Retinal pigment epithelial cell (primary cell): ENCODE data around the gene VSIG10L.

ENCODE experiments used
- DNase-seq: peaks from one replicate; pipeline ENCODE4 v3.0.0-alpha.2; 2010; ENCODE audit warnings: low read depth
- H3K4me3 ChIP-seq: 2 replicates; pipeline ENCODE4 v1.5.1; 2011; ENCODE audit warnings: mild to moderate bottlenecking, low read length, control low read depth, moderate library complexity
- CTCF ChIP-seq: conservative IDR thresholded peaks from 2 replicates; pipeline ENCODE4 v1.5.1; 2011; ENCODE audit warnings: low read depth, low read length, control low read depth, inconsistent platforms

The VSIG10L gene

GRCh38 chr19:51364200-51365106 is 22.5 kb upstream of the VSIG10L start:
- TF ChIP-seq CTCF, result no peak
- no peak overlapping the region for H3K4me3 ChIP-seq
- DNase-seq, result no peak

- no peak for TF ChIP-seq CTCF
- no peak overlapping the region for H3K4me3 ChIP-seq
- DNase-seq, result no peak
These were observed 19.3 kb upstream of the VSIG10L start for GRCh38 chr19:51361239-51361638.

- H3K4me3 ChIP-seq, result no peak overlapping the region
- DNase-seq, result peak; percentile 88
- TF ChIP-seq CTCF, result no peak
These were observed 17.4 kb upstream of the VSIG10L start for GRCh38 chr19:51359294-51359693.

GRCh38 chr19:51357952-51358351 is 16.0 kb upstream of the VSIG10L start:
- TF ChIP-seq CTCF, result no peak
- H3K4me3 ChIP-seq, result no peak overlapping the region
- no peak for DNase-seq

GRCh38 chr19:51356159-51356801 is 14.3 kb upstream of the VSIG10L start:
- DNase-seq, result no peak
- no peak overlapping the region for H3K4me3 ChIP-seq
- TF ChIP-seq CTCF, result no peak

- H3K4me3 ChIP-seq, result no peak overlapping the region
- no peak for TF ChIP-seq CTCF
- DNase-seq, result peak; percentile 33
These were observed 12.8 kb upstream of the VSIG10L start for GRCh38 chr19:51354742-51355148.
